Cardiac muscle cell (in vitro differentiated cells and primary cell): ENCODE measurements around the gene GTPBP10. TPM values are rescaled to one million over a fixed set of nuclear protein-coding genes. Genes with fewer than 3 reads are reported as not detected.

Experiments
- DNase-seq, 2 donors: peaks; one replicate each; pipeline versions ENCODE4 v3.0.0 to v3.0.0-alpha.2; 2010 to 2017; ENCODE audit warnings: low read depth in 1 of 2, low spot score in 1 of 2
- H3K27ac ChIP-seq: fragments of 200-600 bp; sonication (generic); 2 replicates; pipeline ENCODE4 v1.5.1; 2016
- H3K27me3 ChIP-seq: fragments of 200-600 bp; sonication (generic); 2 replicates; pipeline ENCODE4 v1.6.0; 2016; ENCODE audit warnings: control low read depth
- H3K36me3 ChIP-seq: fragments of 200-600 bp; sonication (generic); 2 replicates; pipeline ENCODE4 v1.5.1; 2016; ENCODE audit warnings: control low read depth
- H3K4me1 ChIP-seq: fragments of 200-600 bp; sonication (generic); 2 replicates; pipeline ENCODE4 v1.8.1; 2017; ENCODE audit warnings: low read depth, mild to moderate bottlenecking, mixed run types
- H3K4me3 ChIP-seq: fragments of 200-600 bp; sonication (generic); 2 replicates; pipeline ENCODE4 v1.5.1; 2016; ENCODE audit warnings: mild to moderate bottlenecking
- H3K9me3 ChIP-seq: fragments of 200-600 bp; sonication (generic); 2 replicates; pipeline ENCODE4 v1.5.1; 2017; ENCODE audit warnings: low read depth, mild to moderate bottlenecking, control low read depth
- CTCF ChIP-seq: IDR thresholded peaks from 2 replicates; pipeline ENCODE4 v1.5.1; 2012; ENCODE audit warnings: low read depth, mild to moderate bottlenecking, low read length
- polyA plus RNA-seq: library from polyadenylated mRNA; unstranded; fragments of >200 nt; fragmentation: Nextera tagmentation; extraction: Ambion mirVana; gene quantifications from 2 replicates; pipeline ENCODE4 v1.2.1, GENCODE V29; 2016
- total RNA-seq: library from RNA; depleted of rRNA; stranded (reverse); fragments of >200 nt; gene quantifications from 2 replicates; pipeline ENCODE4 v1.2.3, GENCODE V29; 2016

Gene GTPBP10
- total and polyA plus RNA-seq, 2 experiments from 2014 or later, result 5.4 to 12.7 TPM

DNA sequence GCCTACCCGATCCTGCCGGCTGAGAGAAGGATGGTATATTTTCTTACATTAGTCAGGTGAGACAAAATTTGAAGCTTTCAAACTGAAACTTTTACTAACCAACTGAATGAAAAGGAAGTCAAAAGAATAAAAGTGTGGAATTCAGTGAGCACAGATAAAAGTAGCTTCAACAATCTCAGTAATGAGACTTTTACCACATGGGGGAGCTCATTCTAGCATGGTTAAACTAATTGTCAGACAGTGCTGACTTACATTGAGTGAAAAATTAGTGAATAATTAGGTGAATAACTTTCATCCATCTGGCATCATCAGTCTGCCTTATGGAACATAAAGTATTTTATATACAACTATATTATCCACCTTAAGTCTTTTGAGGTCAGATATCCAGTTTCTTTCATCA is 33.8 kb upstream of the GTPBP10 start:
- Histone ChIP-seq H3K27ac (no peak overlapping the region), H3K27me3 (peaks cover 12% of the 10 kb centered on the region), H3K9me3 (no peaks in the 10 kb centered on the region), H3K4me1 (no peaks in the 10 kb centered on the region), H3K36me3 (no peaks in the 10 kb centered on the region), H3K4me3 (no peak overlapping the region)
- peak in 1 of 2 donors; percentile 30 for DNase-seq
- peak; percentile 43 for TF ChIP-seq CTCF

DNA sequence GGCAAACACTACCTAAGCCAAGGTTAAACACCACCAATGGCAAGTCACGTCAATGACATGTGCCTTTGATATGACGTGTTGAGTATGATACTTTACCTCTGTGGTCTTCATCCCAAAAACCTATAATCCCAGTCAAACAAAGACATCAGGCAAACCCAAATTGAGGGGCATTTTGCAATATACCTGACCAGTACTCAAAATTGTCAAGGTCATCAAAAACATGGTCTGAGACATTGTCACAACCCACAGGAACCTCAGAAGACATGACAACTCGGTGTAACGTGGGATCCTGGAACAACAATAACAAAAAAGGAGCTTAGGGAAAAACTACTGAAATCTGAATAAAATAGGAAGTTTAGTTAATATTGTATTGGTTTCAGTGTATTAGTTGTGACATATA is 32.6 kb upstream of the GTPBP10 start:
- Histone ChIP-seq H3K36me3 (no peaks in the 10 kb centered on the region), H3K9me3 (no peaks in the 10 kb centered on the region), H3K4me3 (no peak overlapping the region), H3K27ac (no peak overlapping the region), H3K27me3 (peaks cover 23% of the 10 kb centered on the region), H3K4me1 (no peaks in the 10 kb centered on the region)
- TF ChIP-seq CTCF, result no peak
- DNase-seq, result no peak

DNA sequence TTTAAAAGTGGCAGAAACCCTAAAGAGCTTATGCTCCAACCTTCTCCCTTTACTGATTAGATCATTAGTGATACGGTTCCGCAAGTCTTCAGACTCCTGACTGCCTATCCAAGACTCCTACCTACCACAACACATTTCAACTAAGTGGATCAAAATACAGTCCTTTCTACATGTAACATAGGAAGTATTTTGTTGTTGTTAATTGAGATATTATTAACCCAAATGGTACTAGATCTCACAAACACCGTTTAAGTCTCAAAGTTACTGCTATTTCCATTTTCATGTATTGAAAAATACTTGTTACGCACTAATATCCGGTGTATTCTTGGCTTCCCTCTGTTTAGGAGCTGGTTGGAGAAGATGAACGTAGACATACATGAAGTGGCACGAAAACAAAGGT is 26.5 kb upstream of the GTPBP10 start:
- no peaks in the 10 kb centered on the region for H3K4me1 ChIP-seq
- no peaks in the 10 kb centered on the region for H3K36me3 ChIP-seq
- H3K4me3 ChIP-seq, result no peak overlapping the region
- no peaks in the 10 kb centered on the region for H3K9me3 ChIP-seq
- no peak for DNase-seq
- H3K27me3 ChIP-seq, result peaks cover 84% of the 10 kb centered on the region
- no peak for TF ChIP-seq CTCF
- H3K27ac ChIP-seq, result no peak overlapping the region

GRCh38 chr7:90320418-90320800 is 26.1 kb upstream of the GTPBP10 start:
- H3K36me3 ChIP-seq, result no peaks in the 10 kb centered on the region
- no peak overlapping the region for H3K27ac ChIP-seq
- TF ChIP-seq CTCF, result no peak
- H3K9me3 ChIP-seq, result no peaks in the 10 kb centered on the region
- H3K4me3 ChIP-seq, result peak overlapping the region; percentile 16
- peaks cover 86% of the 10 kb centered on the region for H3K27me3 ChIP-seq
- DNase-seq, result no peak
- H3K4me1 ChIP-seq, result no peaks in the 10 kb centered on the region

- peak; percentile 35 to 43 for DNase-seq
- no peaks in the 10 kb centered on the region for H3K4me1 ChIP-seq
- H3K36me3 ChIP-seq, result no peaks in the 10 kb centered on the region
- TF ChIP-seq CTCF, result no peak
- peak within 1 kb of the TSS; percentile 16 for H3K4me3 ChIP-seq
- peaks cover 86% of the 10 kb centered on the region for H3K27me3 ChIP-seq
- no peak within 1 kb of the TSS for H3K27ac ChIP-seq
- H3K9me3 ChIP-seq, result no peaks in the 10 kb centered on the region
Observed at GRCh38 chr7:90320801-90321494, 25.6 kb upstream of the GTPBP10 start, which contains the start of gene FAM237B. TSS of gene FAM237B (minus strand) at chr7:90321304. CDS start at chr7:90319748, 1,556 bp downstream.

DNA sequence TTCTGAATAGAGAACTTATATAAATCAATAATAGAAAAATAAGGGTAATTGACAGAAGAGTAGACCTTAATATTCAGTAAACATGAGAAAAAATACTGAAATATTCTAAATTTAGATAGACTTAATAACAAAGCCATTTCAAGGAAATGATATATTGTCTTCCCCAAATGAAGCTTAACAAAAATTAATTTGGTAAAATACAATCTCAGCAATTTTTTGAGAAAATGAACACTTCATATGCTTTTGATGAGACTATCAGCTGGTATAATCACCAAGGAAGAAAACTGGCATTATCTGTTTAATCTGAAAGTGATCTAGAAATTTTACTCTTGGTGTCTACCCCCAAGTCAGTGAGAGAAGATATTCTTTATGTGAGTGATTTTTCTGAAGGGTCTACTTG is 23.7 kb upstream of the GTPBP10 start:
- Histone ChIP-seq H3K27ac (no peak overlapping the region), H3K9me3 (no peaks in the 10 kb centered on the region), H3K27me3 (peaks cover 74% of the 10 kb centered on the region), H3K4me3 (no peak overlapping the region), H3K36me3 (no peaks in the 10 kb centered on the region), H3K4me1 (no peaks in the 10 kb centered on the region)
- no peak for DNase-seq
- TF ChIP-seq CTCF, result no peak
